Thyroid gland (tissue), 4 donors: ENCODE results near the gene CAPN5.

Experiments used
- CTCF ChIP-seq, 6 experiments: fragments of 200-600 bp in 3 of 6; fragments of 450-650 bp in 3 of 6; sonication (generic) in 3 of 6; IDR thresholded peaks; one replicate each; pipeline ENCODE4 v1.5.1; 2016 to 2019; ENCODE audit warnings: antibody characterized with exemption in 6 of 6, mild to moderate bottlenecking in 2 of 6, inconsistent platforms in 1 of 6, moderate library complexity in 1 of 6
- POLR2A ChIP-seq, 2 donors: fragments of 450-650 bp; IDR thresholded peaks; one replicate each; pipeline ENCODE4 v1.6.1; 2017; ENCODE audit warnings: antibody characterized with exemption in 2 of 2, mild to moderate bottlenecking in 2 of 2, moderate library complexity in 1 of 2

DNA sequence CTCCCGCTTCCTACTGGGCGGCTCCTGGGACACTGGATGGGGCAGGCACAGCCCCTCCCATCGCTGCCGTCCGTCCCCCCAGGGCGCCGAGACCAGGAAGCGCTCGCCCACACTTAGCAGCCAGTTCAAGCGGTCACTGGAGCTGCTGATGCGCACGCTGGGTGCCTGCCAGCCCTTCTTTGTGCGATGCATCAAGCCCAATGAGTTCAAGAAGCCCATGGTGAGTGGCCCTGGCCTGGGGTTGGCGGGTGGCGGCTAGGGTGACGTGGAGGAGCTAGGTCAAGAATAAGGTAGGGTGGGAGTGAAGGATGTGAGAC, 105.9 kb downstream of the CAPN5 start:
- TF ChIP-seq CTCF (IDR thresholded peaks at IDR 0.05) (no peak), POLR2A (IDR thresholded peaks at IDR 0.05) (no peak)
